ENCODE results near the gene PIEZO2.

DNA sequence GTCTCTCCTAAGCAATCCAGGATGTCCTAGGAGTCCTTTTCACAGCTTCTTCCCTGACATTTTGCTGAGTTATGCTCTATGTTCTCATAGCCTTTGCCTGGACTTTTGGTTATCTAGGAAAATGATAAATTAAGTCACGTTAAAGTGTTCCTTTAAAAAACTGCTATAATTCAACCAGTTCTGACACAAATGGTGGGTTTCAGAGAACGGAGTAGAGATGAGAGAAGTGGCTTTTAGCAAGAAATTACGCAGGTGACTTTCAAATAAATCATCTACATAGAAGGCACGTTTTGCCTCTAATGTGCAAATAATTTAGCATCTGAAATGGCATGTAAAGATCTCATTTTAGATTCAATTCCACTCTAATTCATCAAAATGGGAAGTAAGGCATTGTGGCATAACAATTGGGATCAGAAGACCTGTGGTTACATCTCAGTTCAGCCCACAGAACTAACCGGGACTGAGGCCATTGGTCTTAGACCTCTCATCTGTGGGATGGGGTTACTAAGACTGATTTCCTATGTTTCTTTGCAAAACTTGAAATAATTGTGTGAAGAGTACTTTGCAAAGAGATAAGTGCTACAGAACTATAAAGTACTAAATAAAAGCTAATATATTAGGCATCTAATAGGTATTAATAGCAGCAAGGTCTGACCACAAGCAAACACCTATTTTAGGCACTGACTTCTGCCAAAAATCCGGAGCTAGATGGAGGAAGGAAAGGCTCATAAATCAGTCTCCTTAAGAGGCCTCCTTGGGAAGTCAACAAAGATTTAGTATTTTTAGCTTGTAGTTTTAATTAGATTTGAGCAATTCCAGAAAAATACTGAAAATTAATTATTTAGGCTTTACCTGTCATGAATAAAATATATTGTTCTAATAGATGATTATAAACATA lies 211.4 kb downstream of the PIEZO2 start:
- TF ChIP-seq, protein P1, sequence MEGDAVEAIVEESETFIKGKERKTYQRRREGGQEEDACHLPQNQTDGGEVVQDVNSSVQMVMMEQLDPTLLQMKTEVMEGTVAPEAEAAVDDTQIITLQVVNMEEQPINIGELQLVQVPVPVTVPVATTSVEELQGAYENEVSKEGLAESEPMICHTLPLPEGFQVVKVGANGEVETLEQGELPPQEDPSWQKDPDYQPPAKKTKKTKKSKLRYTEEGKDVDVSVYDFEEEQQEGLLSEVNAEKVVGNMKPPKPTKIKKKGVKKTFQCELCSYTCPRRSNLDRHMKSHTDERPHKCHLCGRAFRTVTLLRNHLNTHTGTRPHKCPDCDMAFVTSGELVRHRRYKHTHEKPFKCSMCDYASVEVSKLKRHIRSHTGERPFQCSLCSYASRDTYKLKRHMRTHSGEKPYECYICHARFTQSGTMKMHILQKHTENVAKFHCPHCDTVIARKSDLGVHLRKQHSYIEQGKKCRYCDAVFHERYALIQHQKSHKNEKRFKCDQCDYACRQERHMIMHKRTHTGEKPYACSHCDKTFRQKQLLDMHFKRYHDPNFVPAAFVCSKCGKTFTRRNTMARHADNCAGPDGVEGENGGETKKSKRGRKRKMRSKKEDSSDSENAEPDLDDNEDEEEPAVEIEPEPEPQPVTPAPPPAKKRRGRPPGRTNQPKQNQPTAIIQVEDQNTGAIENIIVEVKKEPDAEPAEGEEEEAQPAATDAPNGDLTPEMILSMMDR (IDR thresholded peaks at IDR 0.05): no peak
- no peak for TF ChIP-seq POLR2A (IDR thresholded peaks at IDR 0.05)

Data from heart left ventricle (tissue), 13 donors.